Thymus (tissue), 11 donors: ENCODE data around the gene PSMA3. TPM values are rescaled to one million over a fixed set of nuclear protein-coding genes. Genes with fewer than 3 reads are reported as not detected.

Experiments used
- DNase-seq, 9 donors: peaks; one replicate each; pipeline ENCODE4 v3.0.0-alpha.2; 2013; ENCODE audit warnings: low spot score in 9 of 9, low read depth in 6 of 9, missing footprints in 1 of 9
- H3K27ac ChIP-seq, 2 donors: one replicate each; pipeline ENCODE4 v1.5.1; 2013; ENCODE audit warnings: control low read depth in 1 of 2, low read depth in 1 of 2, low read length in 1 of 2, mild to moderate bottlenecking in 1 of 2, moderate library complexity in 1 of 2
- H3K27me3 ChIP-seq, 2 donors: one replicate each; pipeline ENCODE4 v1.5.1; 2013; ENCODE audit warnings: low read length in 1 of 2; ENCODE audit not compliant: control insufficient read depth in 2 of 2, insufficient read depth in 1 of 2
- H3K36me3 ChIP-seq, 2 donors: one replicate each; pipeline ENCODE4 v1.5.1; 2013; ENCODE audit warnings: low read length in 1 of 2, mild to moderate bottlenecking in 1 of 2, moderate library complexity in 1 of 2; ENCODE audit not compliant: control insufficient read depth in 2 of 2, insufficient read depth in 2 of 2
- H3K4me1 ChIP-seq, 2 donors: one replicate each; pipeline ENCODE4 v1.5.1; 2013; ENCODE audit warnings: low read length in 2 of 2; ENCODE audit not compliant: control insufficient read depth in 2 of 2, insufficient read depth in 2 of 2
- H3K4me3 ChIP-seq, 2 donors: one replicate each; pipeline ENCODE4 v1.5.1; 2013; ENCODE audit warnings: low read length in 2 of 2, control low read depth in 1 of 2, mild to moderate bottlenecking in 1 of 2
- H3K9me3 ChIP-seq, 2 donors: one replicate each; pipeline ENCODE4 v1.5.1; 2013; ENCODE audit warnings: low read length in 1 of 2, mild to moderate bottlenecking in 1 of 2; ENCODE audit not compliant: control insufficient read depth in 2 of 2, insufficient read depth in 1 of 2
- WGBS: extraction: QIAGEN DNeasy Blood & Tissue Kit; methylation state at CpG from one replicate; pipeline ENCODE4 v1.1.7; 2013; 5-methylcytosine and 5-hydroxymethylcytosine counted together
- polyA plus RNA-seq: library from polyadenylated mRNA; stranded (reverse); fragments of 200-250 nt; gene quantifications from one replicate; pipeline ENCODE4 v1.2.3, GENCODE V29; 2013
- total RNA-seq: library from RNA; stranded (reverse); fragments of 120-200 nt; gene quantifications from one replicate; pipeline ENCODE4 v1.2.4, GENCODE V29; 2013
- donor health status: healthy.

The PSMA3 gene
- total and polyA plus RNA-seq, 2 donors = 150 to 181 TPM

GRCh38 chr14:58278177-58278576 lies 33.5 kb downstream of the PSMA3 start:
- no peak for DNase-seq
- no peaks in the 10 kb centered on the region for H3K27me3 ChIP-seq
- no peak overlapping the region for H3K4me3 ChIP-seq
- H3K4me1 ChIP-seq = peaks cover 0 to 8% of the 10 kb centered on the region in 2 donors
- no peaks in the 10 kb centered on the region for H3K9me3 ChIP-seq
- peaks cover 18 to 37% of the 10 kb centered on the region in 2 donors for H3K36me3 ChIP-seq
- 99% methylated on average over 8 of the region's 8 CpGs for WGBS
- H3K27ac ChIP-seq = no peak overlapping the region

GRCh38 chr14:58280954-58281787 lies 36.5 kb downstream of the PSMA3 start:
- Histone ChIP-seq H3K36me3 (peaks cover 22 to 48% of the 10 kb centered on the region in 2 donors), H3K27ac (peak overlapping the region; percentile 10 to 75), H3K4me3 (no peak overlapping the region), H3K4me1 (peaks cover 0 to 4% of the 10 kb centered on the region in 2 donors), H3K27me3 (no peaks in the 10 kb centered on the region), H3K9me3 (no peaks in the 10 kb centered on the region)
- peak in 2 of 9 donors; percentile 24 to 47 for DNase-seq
- 35% methylated on average over 4 of the region's 4 CpGs for WGBS

GRCh38 chr14:58281969-58282368 lies 37.3 kb downstream of the PSMA3 start:
- Histone ChIP-seq H3K27ac (no peak overlapping the region), H3K9me3 (no peaks in the 10 kb centered on the region), H3K4me1 (peaks cover 0 to 4% of the 10 kb centered on the region in 2 donors), H3K4me3 (no peak overlapping the region), H3K27me3 (no peaks in the 10 kb centered on the region), H3K36me3 (peaks cover 23 to 52% of the 10 kb centered on the region in 2 donors)
- 85% methylated on average over 3 of the region's 3 CpGs for WGBS
- no peak for DNase-seq

GRCh38 chr14:58282925-58283593 lies 38.4 kb downstream of the PSMA3 start:
- Histone ChIP-seq H3K27ac (no peak overlapping the region), H3K4me3 (no peak overlapping the region), H3K4me1 (peaks cover 0 to 4% of the 10 kb centered on the region in 2 donors), H3K36me3 (peaks cover 14 to 52% of the 10 kb centered on the region in 2 donors), H3K9me3 (no peaks in the 10 kb centered on the region), H3K27me3 (no peaks in the 10 kb centered on the region)
- 96% methylated on average over 4 of the region's 4 CpGs for WGBS
- DNase-seq = no peak

- H3K4me1 ChIP-seq = peaks cover 0 to 4% of the 10 kb centered on the region in 2 donors
- no peaks in the 10 kb centered on the region for H3K27me3 ChIP-seq
- H3K36me3 ChIP-seq = peaks cover 11 to 52% of the 10 kb centered on the region in 2 donors
- no peak overlapping the region for H3K27ac ChIP-seq
- no peak overlapping the region for H3K4me3 ChIP-seq
- no peak for DNase-seq
- H3K9me3 ChIP-seq = no peaks in the 10 kb centered on the region
Measured at GRCh38 chr14:58283730-58284129, 39.1 kb downstream of the PSMA3 start.

GRCh38 chr14:58285132-58285531 lies 40.5 kb downstream of the PSMA3 start:
- DNase-seq = no peak

GRCh38 chr14:58287607-58288042 lies 43.0 kb downstream of the PSMA3 start:
- peaks cover 19 to 67% of the 10 kb centered on the region in 2 donors for H3K36me3 ChIP-seq
- no peak for DNase-seq
- no peaks in the 10 kb centered on the region for H3K9me3 ChIP-seq
- no peaks in the 10 kb centered on the region for H3K4me1 ChIP-seq
- no peaks in the 10 kb centered on the region for H3K27me3 ChIP-seq
- no peak overlapping the region for H3K27ac ChIP-seq
- no peak overlapping the region for H3K4me3 ChIP-seq
- WGBS = 98% methylated on average over 3 of the region's 3 CpGs

More at GRCh38 chr14:58285132-58285531, 40.5 kb downstream of the PSMA3 start:
- H3K36me3 ChIP-seq = peaks cover 11 to 59% of the 10 kb centered on the region in 2 donors
- H3K27ac ChIP-seq = no peak overlapping the region
- no peaks in the 10 kb centered on the region for H3K9me3 ChIP-seq
- peaks cover 0 to 4% of the 10 kb centered on the region in 2 donors for H3K4me1 ChIP-seq
- 77% methylated on average over 4 of the region's 4 CpGs for WGBS
- no peaks in the 10 kb centered on the region for H3K27me3 ChIP-seq
- no peak overlapping the region for H3K4me3 ChIP-seq

- Histone ChIP-seq H3K27ac (no peak overlapping the region), H3K4me3 (no peak overlapping the region), H3K9me3 (no peaks in the 10 kb centered on the region), H3K4me1 (no peaks in the 10 kb centered on the region), H3K27me3 (no peaks in the 10 kb centered on the region), H3K36me3 (peaks cover 21 to 67% of the 10 kb centered on the region in 2 donors)
- 77% methylated on average over 3 of the region's 3 CpGs for WGBS
- DNase-seq = no peak
Measured at GRCh38 chr14:58288106-58288792, 43.6 kb downstream of the PSMA3 start.

- Histone ChIP-seq H3K4me3 (no peak overlapping the region), H3K4me1 (no peaks in the 10 kb centered on the region), H3K27me3 (no peaks in the 10 kb centered on the region), H3K9me3 (no peaks in the 10 kb centered on the region), H3K27ac (no peak overlapping the region), H3K36me3 (peaks cover 30 to 66% of the 10 kb centered on the region in 2 donors)
- no peak for DNase-seq
- WGBS = 64% methylated on average over 5 of the region's 5 CpGs
Measured at GRCh38 chr14:58291646-58292045, 47.0 kb downstream of the PSMA3 start.
